ENCODE measurements around the gene NME9.

The NME9 gene

GRCh38 chr3:138344754-138345153, 15.1 kb upstream of the NME9 start:
- no peak overlapping the region for H3K4me3 ChIP-seq (ENCODE audit: low read depth, low read length)
- TF ChIP-seq, protein P1, sequence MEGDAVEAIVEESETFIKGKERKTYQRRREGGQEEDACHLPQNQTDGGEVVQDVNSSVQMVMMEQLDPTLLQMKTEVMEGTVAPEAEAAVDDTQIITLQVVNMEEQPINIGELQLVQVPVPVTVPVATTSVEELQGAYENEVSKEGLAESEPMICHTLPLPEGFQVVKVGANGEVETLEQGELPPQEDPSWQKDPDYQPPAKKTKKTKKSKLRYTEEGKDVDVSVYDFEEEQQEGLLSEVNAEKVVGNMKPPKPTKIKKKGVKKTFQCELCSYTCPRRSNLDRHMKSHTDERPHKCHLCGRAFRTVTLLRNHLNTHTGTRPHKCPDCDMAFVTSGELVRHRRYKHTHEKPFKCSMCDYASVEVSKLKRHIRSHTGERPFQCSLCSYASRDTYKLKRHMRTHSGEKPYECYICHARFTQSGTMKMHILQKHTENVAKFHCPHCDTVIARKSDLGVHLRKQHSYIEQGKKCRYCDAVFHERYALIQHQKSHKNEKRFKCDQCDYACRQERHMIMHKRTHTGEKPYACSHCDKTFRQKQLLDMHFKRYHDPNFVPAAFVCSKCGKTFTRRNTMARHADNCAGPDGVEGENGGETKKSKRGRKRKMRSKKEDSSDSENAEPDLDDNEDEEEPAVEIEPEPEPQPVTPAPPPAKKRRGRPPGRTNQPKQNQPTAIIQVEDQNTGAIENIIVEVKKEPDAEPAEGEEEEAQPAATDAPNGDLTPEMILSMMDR (IDR thresholded peaks at IDR 0.05; ENCODE audit: low read depth, low read length), result no peak

DNA sequence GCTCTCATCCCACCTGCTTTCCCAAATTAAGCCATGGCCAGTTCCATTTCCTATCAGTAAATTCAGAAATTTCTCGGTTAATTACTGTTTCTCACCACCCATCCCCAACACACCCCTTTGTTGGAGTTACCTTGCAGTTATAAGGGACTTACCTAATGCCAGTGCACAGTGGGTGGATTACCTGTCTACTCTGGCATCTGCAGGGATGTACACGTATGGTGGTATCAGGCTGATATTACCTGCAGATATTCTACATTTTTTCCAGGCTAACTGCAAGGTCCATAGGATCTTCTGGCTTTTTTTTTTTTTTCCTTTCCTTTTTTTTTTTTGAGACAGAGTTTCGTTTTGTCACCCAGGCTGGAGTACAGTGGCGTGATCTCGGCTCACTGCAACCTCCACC, 10.9 kb upstream of the NME9 start:
- no peak overlapping the region for H3K4me3 ChIP-seq (ENCODE audit: low read depth, low read length)
- TF ChIP-seq, protein P1 (IDR thresholded peaks at IDR 0.05; ENCODE audit: low read depth, low read length), result no peak

GRCh38 chr3:138338811-138339210, 9.2 kb upstream of the NME9 start:
- TF ChIP-seq, protein P1 (IDR thresholded peaks at IDR 0.05; ENCODE audit: low read depth, low read length), result no peak
- H3K4me3 ChIP-seq (ENCODE audit: low read depth, low read length), result no peak overlapping the region

- no peak overlapping the region for H3K4me3 ChIP-seq (ENCODE audit: low read depth, low read length)
- TF ChIP-seq, protein P1 (IDR thresholded peaks at IDR 0.05; ENCODE audit: low read depth, low read length), result no peak
Observed at GRCh38 chr3:138338244-138338643, 8.6 kb upstream of the NME9 start.

- no peak overlapping the region for H3K4me3 ChIP-seq (ENCODE audit: low read depth, low read length)
- TF ChIP-seq, protein P1 (IDR thresholded peaks at IDR 0.05; ENCODE audit: low read depth, low read length), result no peak
Observed at GRCh38 chr3:138336454-138336999, 6.9 kb upstream of the NME9 start.

DNA sequence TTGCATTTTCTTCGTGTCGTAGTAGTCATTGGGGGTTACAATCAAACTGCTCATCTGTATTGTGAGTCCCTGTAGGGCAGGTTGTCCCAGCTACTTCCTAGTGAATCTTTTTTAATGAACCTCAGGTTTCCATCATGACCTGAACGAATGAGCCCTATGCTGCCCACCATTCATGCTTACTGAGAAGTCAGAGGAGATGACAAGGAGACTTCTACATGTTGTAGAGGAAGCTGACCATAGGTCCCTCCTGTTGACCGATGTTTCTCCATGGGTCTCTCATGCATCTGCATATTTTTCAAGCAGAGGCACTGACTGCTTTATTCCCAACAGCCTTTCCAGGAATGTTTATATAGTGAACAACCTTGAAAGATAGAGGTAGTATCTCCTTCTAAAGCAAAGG, 5.0 kb upstream of the NME9 start:
- TF ChIP-seq, protein P1 (IDR thresholded peaks at IDR 0.05; ENCODE audit: low read depth, low read length), result no peak
- H3K4me3 ChIP-seq (ENCODE audit: low read depth, low read length), result no peak overlapping the region

DNA sequence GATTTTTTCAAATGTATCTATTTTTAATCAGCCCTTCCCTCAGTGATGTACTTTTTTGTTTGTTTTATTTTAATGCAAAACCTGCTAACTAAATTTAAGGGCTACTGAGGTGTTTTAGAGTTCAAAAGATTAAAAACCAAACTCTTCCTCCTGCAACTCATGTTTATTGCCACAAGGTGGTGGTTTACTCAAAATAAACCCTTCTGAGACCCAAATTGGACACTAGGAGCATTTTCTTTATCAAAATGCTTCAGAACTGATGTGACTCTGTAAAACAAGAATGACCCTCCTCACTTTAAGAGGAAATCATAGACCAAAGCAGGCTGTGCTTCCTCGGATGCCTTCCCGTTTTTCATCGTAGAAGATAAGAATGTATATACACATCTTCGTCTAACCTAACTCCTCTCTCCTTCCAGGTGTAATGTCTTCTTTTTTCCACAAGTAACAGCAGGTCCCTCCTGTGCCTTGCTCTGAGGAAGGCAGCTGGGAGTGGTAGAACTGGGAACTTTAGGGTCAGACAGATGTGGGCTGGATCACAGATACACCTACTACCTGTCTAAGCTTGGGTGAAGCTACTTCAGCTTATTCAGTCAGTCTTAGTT, 2.9 kb upstream of the NME9 start:
- TF ChIP-seq, protein P1 (IDR thresholded peaks at IDR 0.05; ENCODE audit: low read depth, low read length), result no peak; the same call in 1 of the 2 replicates

More for the DNA sequence above, 2.9 kb upstream of the NME9 start:
- H3K4me3 ChIP-seq (ENCODE audit: low read depth, low read length), result no peak overlapping the region
